GM12873 (cell line): ENCODE results near the gene ZNF675.

Experiments
- TF ChIP-seq, protein P1 (sequence below): IDR thresholded peaks from 2 replicates; pipeline ENCODE4 v1.5.1; 2012; ENCODE audit warnings: low read depth, mild to moderate bottlenecking, moderate library complexity, low read length, control low read depth; ENCODE audit not compliant: insufficient read depth; ENCODE audit errors: missing control alignments

The ZNF675 gene

GRCh38 chr19:23673132-23673531, 13.9 kb downstream of the ZNF675 start:
- TF ChIP-seq, protein P1, sequence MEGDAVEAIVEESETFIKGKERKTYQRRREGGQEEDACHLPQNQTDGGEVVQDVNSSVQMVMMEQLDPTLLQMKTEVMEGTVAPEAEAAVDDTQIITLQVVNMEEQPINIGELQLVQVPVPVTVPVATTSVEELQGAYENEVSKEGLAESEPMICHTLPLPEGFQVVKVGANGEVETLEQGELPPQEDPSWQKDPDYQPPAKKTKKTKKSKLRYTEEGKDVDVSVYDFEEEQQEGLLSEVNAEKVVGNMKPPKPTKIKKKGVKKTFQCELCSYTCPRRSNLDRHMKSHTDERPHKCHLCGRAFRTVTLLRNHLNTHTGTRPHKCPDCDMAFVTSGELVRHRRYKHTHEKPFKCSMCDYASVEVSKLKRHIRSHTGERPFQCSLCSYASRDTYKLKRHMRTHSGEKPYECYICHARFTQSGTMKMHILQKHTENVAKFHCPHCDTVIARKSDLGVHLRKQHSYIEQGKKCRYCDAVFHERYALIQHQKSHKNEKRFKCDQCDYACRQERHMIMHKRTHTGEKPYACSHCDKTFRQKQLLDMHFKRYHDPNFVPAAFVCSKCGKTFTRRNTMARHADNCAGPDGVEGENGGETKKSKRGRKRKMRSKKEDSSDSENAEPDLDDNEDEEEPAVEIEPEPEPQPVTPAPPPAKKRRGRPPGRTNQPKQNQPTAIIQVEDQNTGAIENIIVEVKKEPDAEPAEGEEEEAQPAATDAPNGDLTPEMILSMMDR: no peak

DNA sequence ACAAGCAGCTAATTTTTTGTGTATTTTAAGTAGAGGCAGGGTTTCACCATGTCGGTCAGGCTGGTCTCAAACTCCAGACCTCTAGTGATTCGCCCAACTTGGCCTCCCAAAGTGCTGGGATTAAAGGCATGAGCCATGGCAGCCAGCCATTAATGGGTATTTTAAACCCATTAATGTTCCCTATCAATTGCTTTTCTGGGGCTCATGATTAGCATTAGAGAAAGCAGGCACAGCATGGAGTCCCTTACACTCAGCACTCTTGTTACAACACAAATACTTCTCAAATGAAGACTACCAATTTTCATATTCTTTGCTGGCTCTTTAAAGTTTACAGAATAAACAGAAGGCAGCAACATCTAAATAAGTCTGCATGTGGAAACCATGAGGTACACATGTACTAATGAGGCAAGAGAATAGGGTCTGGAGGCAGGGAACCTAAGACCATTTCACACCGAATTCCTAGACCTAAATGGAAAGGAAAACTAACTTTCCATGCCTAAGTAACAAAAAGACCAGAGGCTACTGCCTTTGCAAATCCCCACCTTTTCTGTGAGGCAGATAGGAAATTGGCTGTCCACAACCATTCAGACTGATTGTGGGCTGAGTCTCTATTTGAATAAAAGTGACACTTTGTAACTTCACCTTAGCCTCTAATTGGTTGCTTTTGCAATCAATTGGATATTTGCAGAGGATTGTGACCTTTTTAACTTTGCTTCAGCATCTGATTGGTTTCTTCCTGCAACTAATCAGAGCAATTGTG, 21.2 kb downstream of the ZNF675 start:
- TF ChIP-seq, protein P1: no peak
